ENCODE results near the gene CBARP. TPM values are rescaled to one million over a fixed set of nuclear protein-coding genes. Genes with fewer than 3 reads are reported as not detected.

Gene CBARP
- polyA plus RNA-seq, 1 experiment = 1.6 TPM

- Histone ChIP-seq H3K36me3 (ENCODE audit: control insufficient read depth, insufficient read depth, low read length) (no peaks in the 10 kb centered on the region), H3K4me3 (ENCODE audit: low read depth, low read length) (no peak overlapping the region), H3K27me3 (ENCODE audit: control insufficient read depth, insufficient read depth, low read length) (peaks cover 22% of the 10 kb centered on the region)
- no peak for TF ChIP-seq CTCF (IDR thresholded peaks at IDR 0.05; ENCODE audit: insufficient read depth, low read depth, low read length)
- CTCF ChIA-PET = interaction anchor here (0.9 kb wide), 1 partner anchor 120 kb away, joined by 3 read pairs; no protein-coding TSS in a partner anchor
- DNase-seq (ENCODE audit: low read depth) = no peak
- POLR2A ChIA-PET = interaction anchor here (0.6 kb wide), 1 partner anchor 15 kb away, joined by 17 read pairs; no protein-coding TSS in a partner anchor
These were observed 46.6 kb upstream of the CBARP start for GRCh38 chr19:1284293-1284978.

GRCh38 chr19:1283917-1284292 is 46.1 kb upstream of the CBARP start:
- DNase-seq (ENCODE audit: low read depth) = no peak
- POLR2A ChIA-PET = no interaction called here
- TF ChIP-seq CTCF (IDR thresholded peaks at IDR 0.05; ENCODE audit: insufficient read depth, low read depth, low read length) = no peak
- peaks cover 22% of the 10 kb centered on the region for H3K27me3 ChIP-seq (ENCODE audit: control insufficient read depth, insufficient read depth, low read length)
- CTCF ChIA-PET = interaction anchor here (0.9 to 1.5 kb wide), 2 partner anchors 15 to 121 kb away, joined by 3 read pairs; no protein-coding TSS in a partner anchor
- peaks cover 3% of the 10 kb centered on the region for H3K36me3 ChIP-seq (ENCODE audit: control insufficient read depth, insufficient read depth, low read length)
- no peak overlapping the region for H3K4me3 ChIP-seq (ENCODE audit: low read depth, low read length)

- peaks cover 22% of the 10 kb centered on the region for H3K27me3 ChIP-seq (ENCODE audit: control insufficient read depth, insufficient read depth, low read length)
- H3K36me3 ChIP-seq (ENCODE audit: control insufficient read depth, insufficient read depth, low read length) = peaks cover 6% of the 10 kb centered on the region
- POLR2A ChIA-PET = no interaction called here
- CTCF ChIA-PET = interaction anchor here (0.9 to 1.5 kb wide), 2 partner anchors 15 to 122 kb away, joined by 3 read pairs; no protein-coding TSS in a partner anchor
- no peak for TF ChIP-seq CTCF (IDR thresholded peaks at IDR 0.05; ENCODE audit: insufficient read depth, low read depth, low read length)
- H3K4me3 ChIP-seq (ENCODE audit: low read depth, low read length) = no peak overlapping the region
- no peak for DNase-seq (ENCODE audit: low read depth)
These were observed 45.6 kb upstream of the CBARP start for GRCh38 chr19:1283207-1283916.

GRCh38 chr19:1282588-1283206 is 44.9 kb upstream of the CBARP start:
- peaks cover 6% of the 10 kb centered on the region for H3K36me3 ChIP-seq (ENCODE audit: control insufficient read depth, insufficient read depth, low read length)
- peaks cover 19% of the 10 kb centered on the region for H3K27me3 ChIP-seq (ENCODE audit: control insufficient read depth, insufficient read depth, low read length)
- DNase-seq (ENCODE audit: low read depth) = no peak
- no peak overlapping the region for H3K4me3 ChIP-seq (ENCODE audit: low read depth, low read length)
- CTCF ChIA-PET = interaction anchor here (1.5 kb wide), 1 partner anchor 14 kb away, joined by 3 read pairs; no protein-coding TSS in a partner anchor
- no peak for TF ChIP-seq CTCF (IDR thresholded peaks at IDR 0.05; ENCODE audit: insufficient read depth, low read depth, low read length)
- POLR2A ChIA-PET = no interaction called here
